ENCODE results near the gene PRSS2. TPM values are rescaled to one million over a fixed set of nuclear protein-coding genes. Genes with fewer than 3 reads are reported as not detected.

PRSS2 gene
- total and polyA plus RNA-seq, 9 of the 15 experiments (the other 6 are each of a cell fraction or from before 2014, with no cell fraction given): 1.3 to 23.9 (median 3.8) TPM

DNA sequence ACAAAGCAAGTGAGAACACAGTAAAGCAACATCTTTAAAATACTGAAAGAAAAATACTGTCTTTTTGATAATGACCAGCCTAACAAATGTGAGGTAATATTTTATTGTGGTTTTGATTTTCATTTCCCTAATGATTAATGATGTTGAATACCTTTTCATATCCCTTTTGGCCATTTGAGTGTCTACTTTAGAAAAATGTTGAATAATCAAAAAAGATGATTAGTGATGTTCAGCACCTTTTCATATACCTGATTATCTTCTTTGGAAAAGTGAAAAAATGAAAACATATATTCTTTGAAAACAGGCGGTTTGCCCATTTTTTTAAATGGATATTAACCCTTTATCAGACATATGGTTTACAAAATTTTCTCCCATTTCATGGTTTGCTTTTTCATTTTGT, 51.9 kb downstream of the PRSS2 start (continued):
- TF ChIP-seq C11orf30 (IDR thresholded peaks at IDR 0.05; ENCODE audit: low read depth) (peak; percentile 63), PHTF2 (CRISPR knock-in tag; IDR thresholded peaks at IDR 0.05) (no peak), CSDE1 (IDR thresholded peaks at IDR 0.05) (no peak)

Small RNA genes lying within 50 kb of the gene (small RNA-seq; reads per million reads assigned to genes)
- not detected for gene TRBD1
- not detected for gene TRBJ1-1
- not detected for gene TRBJ1-2
- gene TRBJ1-3: not detected
- not detected for gene TRBJ1-4
- not detected for gene TRBJ1-5
- not detected for gene TRBJ1-6
- not detected for gene TRBJ2-1
- not detected for gene TRBJ2-2
- not detected for gene TRBJ2-2P
- not detected for gene TRBJ2-3
- gene TRBJ2-4: not detected
- not detected for gene TRBJ2-5
- not detected for gene TRBJ2-6
- not detected for gene TRBJ2-7

Other genes with a start within 250 kb of the PRSS2 start
- gene PRSS1, start 21.5 kb upstream of the PRSS2 start, total RNA-seq (2014; rRNA removed): not detected in 2 replicates
- gene PRSS1, start 21.5 kb upstream of the PRSS2 start, total RNA-seq (2014; rRNA removed; fragmentation: Illumina TruSeq; extraction: Trizol): not detected in 2 replicates
- not detected in 2 replicates for gene PRSS1, start 21.5 kb upstream of the PRSS2 start, total RNA-seq (2015; rRNA removed; fragmentation: Illumina TruSeq; extraction: Trizol)
- 6.6 and 8.8 TPM in 2 replicates for gene PRSS1, start 21.5 kb upstream of the PRSS2 start, total RNA-seq (2021)
- not detected in 2 replicates for gene PRSS1, start 21.5 kb upstream of the PRSS2 start, polyA plus RNA-seq (2011; rRNA removed)
- not detected in 2 replicates for gene PRSS1, start 21.5 kb upstream of the PRSS2 start, polyA plus RNA-seq (2014; fragmentation: Illumina TruSeq; extraction: Trizol)
- under 1 TPM; 0.07 to 0.20 TPM for gene PRSS1, start 21.5 kb upstream of the PRSS2 start, polyA plus RNA-seq (2014; fragmentation: Nextera tagmentation; extraction: Ambion mirVana)
- gene PRSS1, start 21.5 kb upstream of the PRSS2 start, polyA plus RNA-seq (2014; rRNA removed): not detected in 2 replicates
- gene EPHB6, start 84.1 kb downstream of the PRSS2 start, total RNA-seq (2014; rRNA removed): 10.4 and 11.3 TPM in 2 replicates
- 4.1 and 4.3 TPM in 2 replicates for gene EPHB6, start 84.1 kb downstream of the PRSS2 start, total RNA-seq (2014; rRNA removed; fragmentation: Illumina TruSeq; extraction: Trizol)
- gene EPHB6, start 84.1 kb downstream of the PRSS2 start, total RNA-seq (2015; rRNA removed; fragmentation: Illumina TruSeq; extraction: Trizol): 1.5 and 2.1 TPM in 2 replicates
- gene EPHB6, start 84.1 kb downstream of the PRSS2 start, total RNA-seq (2021): 13.2 and 19.1 TPM in 2 replicates
- gene EPHB6, start 84.1 kb downstream of the PRSS2 start, polyA plus RNA-seq (2011; rRNA removed): 108 and 123 TPM in 2 replicates
- gene EPHB6, start 84.1 kb downstream of the PRSS2 start, polyA plus RNA-seq (2014; fragmentation: Illumina TruSeq; extraction: Trizol): 7.6 and 10.7 TPM in 2 replicates
- 1 to 10 TPM; 1.4 to 2.5 TPM for gene EPHB6, start 84.1 kb downstream of the PRSS2 start, polyA plus RNA-seq (2014; fragmentation: Nextera tagmentation; extraction: Ambion mirVana)
- 12.0 and 16.3 TPM in 2 replicates for gene EPHB6, start 84.1 kb downstream of the PRSS2 start, polyA plus RNA-seq (2014; rRNA removed)
- gene TRPV6, start 114.8 kb downstream of the PRSS2 start, total RNA-seq (2014; rRNA removed): 0.04 and 0.36 TPM in 2 replicates
- gene TRPV6, start 114.8 kb downstream of the PRSS2 start, total RNA-seq (2014; rRNA removed; fragmentation: Illumina TruSeq; extraction: Trizol): 0.11 and 0.51 TPM in 2 replicates
- 0.04 and 0.11 TPM in 2 replicates for gene TRPV6, start 114.8 kb downstream of the PRSS2 start, total RNA-seq (2015; rRNA removed; fragmentation: Illumina TruSeq; extraction: Trizol)
- 0.18 and 0.81 TPM in 2 replicates for gene TRPV6, start 114.8 kb downstream of the PRSS2 start, total RNA-seq (2021)
- gene TRPV6, start 114.8 kb downstream of the PRSS2 start, polyA plus RNA-seq (2011; rRNA removed): 0.08 and 0.37 TPM in 2 replicates
- gene TRPV6, start 114.8 kb downstream of the PRSS2 start, polyA plus RNA-seq (2014; fragmentation: Illumina TruSeq; extraction: Trizol): 0.25 and 0.26 TPM in 2 replicates
- under 1 TPM; 0.04 to 0.06 TPM for gene TRPV6, start 114.8 kb downstream of the PRSS2 start, polyA plus RNA-seq (2014; fragmentation: Nextera tagmentation; extraction: Ambion mirVana)
- 0.22 and 0.32 TPM in 2 replicates for gene TRPV6, start 114.8 kb downstream of the PRSS2 start, polyA plus RNA-seq (2014; rRNA removed)
- not detected in 2 replicates for gene TRPV5, start 162.8 kb downstream of the PRSS2 start, total RNA-seq (2014; rRNA removed)
- gene TRPV5, start 162.8 kb downstream of the PRSS2 start, total RNA-seq (2014; rRNA removed; fragmentation: Illumina TruSeq; extraction: Trizol): not detected in 2 replicates
- gene TRPV5, start 162.8 kb downstream of the PRSS2 start, total RNA-seq (2015; rRNA removed; fragmentation: Illumina TruSeq; extraction: Trizol): not detected in 2 replicates
- gene TRPV5, start 162.8 kb downstream of the PRSS2 start, total RNA-seq (2021): not detected in 2 replicates
- 0.12 TPM in 1 of 2 replicates, not detected in the other for gene TRPV5, start 162.8 kb downstream of the PRSS2 start, polyA plus RNA-seq (2011; rRNA removed)
- gene TRPV5, start 162.8 kb downstream of the PRSS2 start, polyA plus RNA-seq (2014; fragmentation: Illumina TruSeq; extraction: Trizol): 0.04 TPM in 1 of 2 replicates, not detected in the other
- not detected for gene TRPV5, start 162.8 kb downstream of the PRSS2 start, polyA plus RNA-seq (2014; fragmentation: Nextera tagmentation; extraction: Ambion mirVana)
- gene TRPV5, start 162.8 kb downstream of the PRSS2 start, polyA plus RNA-seq (2014; rRNA removed): not detected in 2 replicates
- gene LLCFC1, start 168.5 kb downstream of the PRSS2 start, total RNA-seq (2014; rRNA removed): not detected in 2 replicates
- gene LLCFC1, start 168.5 kb downstream of the PRSS2 start, total RNA-seq (2014; rRNA removed; fragmentation: Illumina TruSeq; extraction: Trizol): not detected in 2 replicates
- not detected in 2 replicates for gene LLCFC1, start 168.5 kb downstream of the PRSS2 start, total RNA-seq (2015; rRNA removed; fragmentation: Illumina TruSeq; extraction: Trizol)
- not detected in 2 replicates for gene LLCFC1, start 168.5 kb downstream of the PRSS2 start, total RNA-seq (2021)
- not detected in 2 replicates for gene LLCFC1, start 168.5 kb downstream of the PRSS2 start, polyA plus RNA-seq (2011; rRNA removed)
- gene LLCFC1, start 168.5 kb downstream of the PRSS2 start, polyA plus RNA-seq (2014; fragmentation: Illumina TruSeq; extraction: Trizol): not detected in 2 replicates
- gene LLCFC1, start 168.5 kb downstream of the PRSS2 start, polyA plus RNA-seq (2014; fragmentation: Nextera tagmentation; extraction: Ambion mirVana): not detected
- not detected in 2 replicates for gene LLCFC1, start 168.5 kb downstream of the PRSS2 start, polyA plus RNA-seq (2014; rRNA removed)
- gene KEL, start 191.4 kb downstream of the PRSS2 start, total RNA-seq (2014; rRNA removed): 15.9 and 22.0 TPM in 2 replicates
- 19.2 and 19.3 TPM in 2 replicates for gene KEL, start 191.4 kb downstream of the PRSS2 start, total RNA-seq (2014; rRNA removed; fragmentation: Illumina TruSeq; extraction: Trizol)
- gene KEL, start 191.4 kb downstream of the PRSS2 start, total RNA-seq (2015; rRNA removed; fragmentation: Illumina TruSeq; extraction: Trizol): 22.2 and 25.5 TPM in 2 replicates
- 28.7 and 34.3 TPM in 2 replicates for gene KEL, start 191.4 kb downstream of the PRSS2 start, total RNA-seq (2021)
- 47.4 and 72.0 TPM in 2 replicates for gene KEL, start 191.4 kb downstream of the PRSS2 start, polyA plus RNA-seq (2011; rRNA removed)
- gene KEL, start 191.4 kb downstream of the PRSS2 start, polyA plus RNA-seq (2014; fragmentation: Illumina TruSeq; extraction: Trizol): 33.8 and 35.3 TPM in 2 replicates
- 10 to 100 TPM in 1 of 2 experiments, 1 to 10 TPM in 1; 9.0 to 18.9 TPM for gene KEL, start 191.4 kb downstream of the PRSS2 start, polyA plus RNA-seq (2014; fragmentation: Nextera tagmentation; extraction: Ambion mirVana)
- gene KEL, start 191.4 kb downstream of the PRSS2 start, polyA plus RNA-seq (2014; rRNA removed): 33.1 and 36.7 TPM in 2 replicates

Measured in K562 (cell line).